Islet precursor cell (in vitro differentiated cells): ENCODE results near the gene CCDC60.

ENCODE experiments used
- DNase-seq: peaks from one replicate; pipeline ENCODE4 v3.0.0-alpha.2; 2018

Gene CCDC60

GRCh38 chr12:119546340-119546739 is 211.8 kb downstream of the CCDC60 start:
- no peak for DNase-seq

- no peak for DNase-seq
These were observed 212.5 kb downstream of the CCDC60 start for GRCh38 chr12:119547001-119547400.

- DNase-seq, result no peak
These were observed 222.3 kb downstream of the CCDC60 start for GRCh38 chr12:119556854-119557253.

- no peak for DNase-seq
These were observed 230.9 kb downstream of the CCDC60 start for GRCh38 chr12:119565404-119565803.

- no peak for DNase-seq
These were observed 236.2 kb downstream of the CCDC60 start for GRCh38 chr12:119570771-119571170.

GRCh38 chr12:119573086-119573485 is 238.6 kb downstream of the CCDC60 start:
- DNase-seq, result no peak

- no peak for DNase-seq
These were observed 239.7 kb downstream of the CCDC60 start for GRCh38 chr12:119574255-119574654.

GRCh38 chr12:119576118-119576810 is 241.7 kb downstream of the CCDC60 start:
- no peak for DNase-seq

- DNase-seq, result no peak
These were observed 242.4 kb downstream of the CCDC60 start for GRCh38 chr12:119576915-119577314.

- no peak for DNase-seq
These were observed 243.6 kb downstream of the CCDC60 start for GRCh38 chr12:119578112-119578511.

GRCh38 chr12:119589097-119589496 is 254.6 kb downstream of the CCDC60 start:
- no peak for DNase-seq

GRCh38 chr12:119589634-119590033 is 255.1 kb downstream of the CCDC60 start:
- DNase-seq, result no peak
